HG03064 (cell line): ENCODE results near the gene NHSL2.
"Not testable (repeated sequence)": the region's sequence is repeated elsewhere in the genome, so short reads cannot be mapped to it uniquely, and the experiment has no call there.

Experiments used
- ATAC-seq: cut with Tn5 transposase; IDR thresholded peaks from one replicate; pipeline ENCODE4 v1.9.1; 2021; ENCODE audit warnings: low read depth; ENCODE audit not compliant: unreplicated experiment

Gene NHSL2

GRCh38 chrX:71922686-71923085 lies 12.0 kb downstream of the NHSL2 start:
- no peak for ATAC-seq

DNA sequence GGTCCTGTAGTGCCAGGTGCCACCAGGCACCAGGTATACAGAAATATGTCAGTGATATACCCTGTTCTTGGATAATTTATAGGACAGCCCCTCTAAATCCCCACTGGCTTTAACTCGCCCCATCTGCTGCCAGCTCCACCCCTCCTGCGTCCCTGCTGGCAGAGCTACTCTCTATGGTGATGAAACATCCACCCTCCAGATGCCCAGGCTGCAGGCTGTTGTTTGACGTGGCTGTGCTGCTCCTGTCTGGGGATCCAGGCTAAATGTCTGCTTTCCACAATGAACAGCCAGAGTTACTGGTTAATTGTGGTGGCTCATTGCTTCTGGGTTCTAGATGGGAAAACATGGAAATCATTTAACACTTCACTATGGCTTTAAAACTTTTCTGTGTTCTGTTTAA lies 12.9 kb downstream of the NHSL2 start:
- ATAC-seq: no peak

DNA sequence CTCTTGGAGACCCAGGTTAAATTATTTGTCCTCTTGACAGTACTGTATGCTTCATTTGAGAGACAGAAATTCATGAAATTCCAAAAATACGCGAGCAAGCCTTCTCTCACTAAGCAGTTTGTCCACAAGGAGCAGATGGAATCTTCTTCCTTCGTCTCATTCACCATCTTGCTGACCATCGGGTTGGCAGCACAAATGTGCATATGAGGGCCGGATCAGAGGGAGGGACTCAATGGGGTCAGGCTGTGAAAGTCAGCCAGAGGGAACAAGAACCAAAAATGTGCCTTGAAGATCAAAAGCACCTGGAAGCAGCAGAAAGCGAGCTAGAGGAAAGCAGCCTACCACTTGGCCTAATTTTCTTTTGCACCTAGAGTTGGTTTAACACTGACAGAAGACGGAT lies 16.4 kb downstream of the NHSL2 start:
- no peak for ATAC-seq

- ATAC-seq: no peak
Observed at GRCh38 chrX:71928856-71929255, 18.2 kb downstream of the NHSL2 start.

DNA sequence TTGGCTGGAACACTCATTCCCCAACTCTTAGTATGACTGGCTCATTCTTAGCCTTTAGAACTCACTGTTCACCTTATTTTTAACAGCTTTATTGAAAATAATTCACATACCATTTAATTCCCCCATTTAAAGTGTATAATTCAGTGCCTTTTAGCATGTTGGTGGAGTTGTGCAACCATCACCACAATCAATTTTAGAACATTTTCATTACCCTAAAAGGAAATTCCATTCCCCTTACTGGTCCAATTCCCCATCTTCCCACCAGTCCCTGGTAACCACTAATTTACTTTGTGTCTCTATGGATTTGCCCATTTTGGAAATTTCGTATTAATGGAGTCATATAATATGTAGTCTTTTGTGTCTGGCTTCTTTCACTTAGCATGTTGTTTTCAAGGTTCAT lies 19.7 kb downstream of the NHSL2 start:
- ATAC-seq: no peak

GRCh38 chrX:71935476-71935875 lies 24.8 kb downstream of the NHSL2 start:
- ATAC-seq: no peak

DNA sequence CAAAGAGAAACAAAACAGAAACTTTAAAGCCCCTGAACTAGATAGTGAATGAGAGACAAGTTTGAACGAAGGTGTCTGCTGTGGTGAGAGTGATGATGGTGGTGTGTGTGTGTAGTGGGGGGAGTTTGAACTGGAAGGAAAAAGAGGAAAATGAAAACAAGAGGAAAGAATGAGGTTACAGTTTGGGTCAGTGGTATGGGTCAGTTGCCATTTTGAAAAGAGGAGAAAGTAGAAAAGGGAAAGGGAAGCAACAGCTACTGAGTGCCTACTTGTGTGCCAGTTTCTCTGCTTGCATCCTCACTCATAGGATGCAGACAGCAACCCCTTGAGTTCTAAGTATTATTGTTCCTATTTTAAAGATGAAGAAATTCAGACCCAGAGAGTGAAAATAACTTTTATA lies 26.0 kb downstream of the NHSL2 start:
- no peak for ATAC-seq

- no peak for ATAC-seq
Observed at GRCh38 chrX:71938371-71938770, 27.7 kb downstream of the NHSL2 start.

DNA sequence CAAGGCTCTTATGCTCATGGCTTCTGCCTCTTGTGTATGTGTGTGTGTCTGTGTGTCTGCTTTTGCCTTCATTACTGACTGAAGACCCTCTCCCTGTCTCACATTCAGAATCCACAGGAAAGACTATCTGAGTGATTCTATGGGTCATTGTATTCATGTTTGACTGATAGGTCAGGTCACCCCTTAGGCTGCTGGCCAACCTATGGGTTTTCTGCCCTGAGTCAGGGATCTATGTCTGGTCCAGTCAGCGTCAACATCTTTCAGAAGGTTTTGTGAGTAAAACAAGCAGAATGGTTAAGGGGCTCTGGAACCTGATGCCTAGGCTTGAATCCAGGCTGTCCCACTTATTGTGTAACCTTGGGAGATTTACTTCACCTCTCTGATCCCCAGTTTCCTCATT lies 30.5 kb downstream of the NHSL2 start:
- ATAC-seq: no peak

DNA sequence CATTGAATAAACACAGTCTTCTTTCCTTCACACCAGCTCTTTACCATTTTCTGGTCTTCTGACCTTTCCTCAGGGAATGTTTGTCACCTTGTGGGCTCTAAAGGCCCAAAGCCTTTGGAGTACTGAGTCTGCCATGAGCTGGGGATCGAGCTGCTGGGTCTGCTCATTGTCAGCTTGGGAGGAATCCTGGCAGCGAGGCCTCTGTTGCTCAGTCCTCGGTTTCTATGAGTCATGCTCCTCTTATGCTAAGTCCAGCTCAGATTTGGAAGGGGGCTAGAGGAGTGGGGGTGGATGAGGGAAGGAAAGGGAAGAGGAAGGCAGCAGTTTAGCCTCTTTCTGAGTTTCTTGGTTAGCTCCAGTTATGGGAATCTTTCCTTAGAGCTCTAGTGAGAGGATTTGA lies 31.1 kb downstream of the NHSL2 start:
- no peak for ATAC-seq

DNA sequence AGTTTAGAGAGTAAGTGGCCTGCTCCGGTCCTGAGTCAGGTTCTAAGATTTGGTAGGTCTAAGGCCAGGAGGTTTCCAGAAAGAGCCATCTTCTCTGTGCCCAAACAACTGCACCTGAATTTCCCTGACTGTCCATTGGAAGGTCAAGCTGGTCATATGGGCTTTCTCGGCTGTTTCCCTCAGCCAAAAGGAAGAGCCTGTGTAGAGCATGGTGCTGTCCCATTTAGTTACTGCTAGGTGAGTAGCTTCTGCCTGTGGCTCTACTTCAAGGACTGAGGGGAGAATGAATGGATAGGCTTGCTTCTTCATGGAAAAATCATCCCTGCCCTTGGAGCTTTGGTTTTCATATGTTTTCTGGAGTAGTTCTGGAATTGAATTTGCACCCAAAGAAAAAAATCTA lies 33.7 kb downstream of the NHSL2 start:
- no peak for ATAC-seq

DNA sequence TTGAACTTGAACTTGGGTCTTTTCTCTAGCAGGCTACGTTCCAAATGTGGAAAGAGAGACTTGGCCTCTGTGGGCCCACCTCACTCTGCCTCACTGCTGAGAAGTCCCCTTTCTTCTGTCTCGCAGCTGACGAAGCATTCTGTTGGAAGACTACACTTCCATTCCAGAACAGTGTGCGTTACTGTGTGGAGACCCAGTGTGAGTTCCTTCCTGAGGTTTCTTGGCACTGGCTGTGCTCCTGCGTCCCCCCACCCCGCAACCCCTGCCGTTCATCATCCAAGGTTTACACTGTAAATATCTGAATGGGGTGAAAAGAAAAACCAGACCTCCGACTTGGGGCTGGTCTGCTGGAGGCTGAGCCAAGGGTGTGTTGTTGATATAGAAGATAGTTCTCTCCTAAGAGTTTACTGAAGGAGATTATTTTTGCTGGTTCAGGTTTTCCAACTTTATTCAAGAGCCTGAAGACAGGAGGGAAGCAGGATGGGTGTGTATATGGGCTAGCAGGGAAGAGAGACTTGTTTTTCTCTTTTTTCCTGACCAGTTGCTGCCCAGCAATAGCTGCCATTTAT lies 34.7 kb downstream of the NHSL2 start:
- no peak for ATAC-seq

- ATAC-seq: no peak
Observed at GRCh38 chrX:71949363-71949762, 38.7 kb downstream of the NHSL2 start.

DNA sequence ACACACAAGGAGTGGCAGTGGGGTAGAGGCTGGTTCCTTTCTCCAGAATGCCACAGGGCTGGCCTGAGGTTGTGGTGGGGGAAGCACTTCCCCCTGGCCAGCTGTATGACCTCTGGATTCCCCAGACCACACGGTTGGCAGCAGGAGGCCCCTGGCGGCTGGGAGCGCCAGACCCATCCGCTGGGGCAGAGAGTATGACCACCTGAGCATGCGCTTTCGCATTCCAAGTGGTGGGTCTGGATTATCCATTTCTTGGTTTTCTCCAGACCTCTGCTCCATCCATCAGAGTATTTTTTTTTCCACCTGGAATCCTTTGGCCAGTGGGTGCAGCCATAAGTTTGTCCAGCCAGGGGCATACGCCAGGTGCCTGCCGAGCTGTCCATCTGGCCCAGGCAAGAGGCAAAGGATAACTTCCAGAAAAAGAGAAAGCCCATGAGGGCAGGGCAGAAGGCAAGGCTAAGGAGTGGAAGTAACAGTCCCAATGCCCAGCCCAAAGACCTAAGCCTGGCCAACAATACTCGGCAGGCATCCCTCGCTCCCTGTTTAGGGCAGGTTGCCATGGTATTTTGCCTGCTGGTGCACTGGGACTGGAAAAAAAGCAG lies 39.3 kb downstream of the NHSL2 start:
- ATAC-seq: no peak

DNA sequence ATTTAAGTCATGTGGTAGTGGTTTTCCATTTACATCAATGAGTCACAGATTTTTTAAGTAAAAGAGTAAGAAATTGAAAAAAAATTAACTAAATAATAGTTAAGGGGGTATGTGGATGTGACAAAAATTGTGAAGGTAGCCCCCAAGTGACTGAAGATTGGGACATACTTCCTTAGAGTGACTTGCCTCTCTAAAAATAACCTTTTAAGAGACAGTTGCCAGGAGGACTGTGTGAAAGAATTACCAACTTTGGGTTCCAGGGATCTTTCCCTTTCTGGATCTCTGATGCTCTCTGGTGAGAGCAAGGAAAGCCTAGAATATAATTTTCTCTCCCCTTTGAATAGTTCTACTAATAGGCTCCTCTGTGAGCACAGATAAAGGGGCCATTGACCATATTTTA lies 42.7 kb downstream of the NHSL2 start:
- no peak for ATAC-seq

GRCh38 chrX:71953946-71954345 lies 43.3 kb downstream of the NHSL2 start:
- no peak for ATAC-seq

GRCh38 chrX:71954458-71954857 lies 43.8 kb downstream of the NHSL2 start:
- ATAC-seq: no peak

DNA sequence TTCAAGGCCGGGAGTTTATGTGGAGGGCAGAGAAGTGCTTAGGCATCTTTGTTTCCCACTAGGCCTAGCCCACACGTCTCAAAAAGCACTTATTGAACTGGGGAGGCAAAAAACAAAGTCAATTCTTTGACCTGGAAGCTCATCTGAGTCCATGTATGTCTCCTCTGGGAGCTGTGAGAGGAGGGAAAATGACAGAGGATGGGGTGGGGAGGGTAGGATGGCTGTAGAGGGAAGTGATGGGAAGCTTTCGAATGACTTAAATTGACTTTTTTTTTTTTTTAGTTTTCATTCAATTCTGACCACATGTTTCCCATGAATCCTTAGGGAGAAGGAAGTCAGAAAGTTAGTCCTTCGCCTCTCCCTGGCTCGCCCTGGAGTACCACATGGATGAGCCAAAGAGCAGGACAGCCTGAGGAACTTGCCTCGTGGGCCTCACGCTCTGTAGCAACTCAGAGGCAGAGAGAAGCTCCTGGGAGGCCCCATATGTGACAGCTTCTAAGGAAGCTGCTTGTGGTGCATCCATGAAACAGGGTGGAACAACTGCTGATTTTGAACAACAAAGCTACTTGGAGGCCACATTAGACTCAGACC lies 45.0 kb downstream of the NHSL2 start:
- ATAC-seq: no peak

DNA sequence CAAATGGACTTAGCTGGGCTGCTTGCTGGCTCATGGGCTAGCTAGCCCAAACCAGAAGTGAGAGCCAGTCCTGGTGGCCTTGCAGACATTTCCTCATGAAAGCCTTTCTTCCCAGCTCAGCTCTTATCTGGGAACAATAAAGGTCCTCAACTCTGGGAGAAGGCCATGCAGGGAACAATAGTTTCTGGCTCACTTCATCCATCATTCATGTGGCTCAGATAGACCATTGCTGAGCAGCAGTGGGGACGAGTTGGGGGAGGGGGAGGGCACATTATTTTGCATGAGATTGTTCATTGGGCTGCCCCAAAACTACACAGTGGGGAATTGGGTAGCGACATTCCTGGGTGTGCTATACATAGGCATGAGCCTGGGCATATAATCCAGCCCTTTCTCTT lies 47.6 kb downstream of the NHSL2 start:
- ATAC-seq: no peak

GRCh38 chrX:71964184-71964583 lies 53.5 kb downstream of the NHSL2 start:
- not testable (repeated sequence) for ATAC-seq

- no peak for ATAC-seq
Observed at GRCh38 chrX:71974916-71975315, 64.3 kb downstream of the NHSL2 start.

DNA sequence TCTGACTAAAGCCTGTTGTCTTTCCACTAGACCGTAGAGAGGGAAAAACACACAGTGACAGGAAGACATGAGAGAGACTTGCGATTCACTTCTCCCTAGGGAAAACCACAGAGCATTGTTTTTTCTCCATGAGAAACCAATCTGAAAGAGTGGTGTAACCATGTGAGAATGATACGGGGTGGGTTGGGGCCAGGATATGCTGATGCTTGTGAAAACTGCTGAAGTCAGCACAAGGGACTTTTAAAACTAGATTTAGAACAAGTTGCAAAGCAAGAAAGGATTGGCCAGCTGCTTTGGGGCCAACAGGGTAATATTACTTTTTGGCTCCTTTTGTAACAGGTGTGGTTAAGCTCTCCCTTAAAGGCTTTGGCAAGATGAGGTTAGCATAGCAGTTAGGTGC lies 66.1 kb downstream of the NHSL2 start:
- ATAC-seq: no peak

DNA sequence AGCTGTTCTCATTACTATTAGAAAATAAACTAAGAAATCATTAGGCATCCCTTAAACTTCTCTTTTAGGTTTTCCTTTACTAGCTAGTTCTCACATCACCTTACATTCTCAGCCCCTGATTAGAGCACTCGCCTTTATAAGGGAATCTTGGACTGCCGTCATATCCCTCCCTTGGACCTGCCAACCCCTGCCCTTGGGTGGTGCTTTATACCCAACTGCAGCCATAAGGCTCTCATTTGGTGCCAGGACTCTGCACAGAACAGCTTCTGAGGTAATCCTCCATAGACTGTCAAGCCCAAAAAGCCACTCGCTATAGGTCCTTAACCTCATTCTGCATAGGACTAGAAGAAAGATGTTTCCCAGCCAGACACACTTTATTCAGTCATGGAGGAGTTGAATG lies 67.5 kb downstream of the NHSL2 start:
- no peak for ATAC-seq
